ENCODE measurements around the gene GAS1. TPM values are rescaled to one million over a fixed set of nuclear protein-coding genes. Genes with fewer than 3 reads are reported as not detected.

Gene GAS1, protein sequence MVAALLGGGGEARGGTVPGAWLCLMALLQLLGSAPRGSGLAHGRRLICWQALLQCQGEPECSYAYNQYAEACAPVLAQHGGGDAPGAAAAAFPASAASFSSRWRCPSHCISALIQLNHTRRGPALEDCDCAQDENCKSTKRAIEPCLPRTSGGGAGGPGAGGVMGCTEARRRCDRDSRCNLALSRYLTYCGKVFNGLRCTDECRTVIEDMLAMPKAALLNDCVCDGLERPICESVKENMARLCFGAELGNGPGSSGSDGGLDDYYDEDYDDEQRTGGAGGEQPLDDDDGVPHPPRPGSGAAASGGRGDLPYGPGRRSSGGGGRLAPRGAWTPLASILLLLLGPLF
- total RNA-seq, result 10 to 100 TPM; 53.1 to 89.2 (median 66.6) TPM

DNA sequence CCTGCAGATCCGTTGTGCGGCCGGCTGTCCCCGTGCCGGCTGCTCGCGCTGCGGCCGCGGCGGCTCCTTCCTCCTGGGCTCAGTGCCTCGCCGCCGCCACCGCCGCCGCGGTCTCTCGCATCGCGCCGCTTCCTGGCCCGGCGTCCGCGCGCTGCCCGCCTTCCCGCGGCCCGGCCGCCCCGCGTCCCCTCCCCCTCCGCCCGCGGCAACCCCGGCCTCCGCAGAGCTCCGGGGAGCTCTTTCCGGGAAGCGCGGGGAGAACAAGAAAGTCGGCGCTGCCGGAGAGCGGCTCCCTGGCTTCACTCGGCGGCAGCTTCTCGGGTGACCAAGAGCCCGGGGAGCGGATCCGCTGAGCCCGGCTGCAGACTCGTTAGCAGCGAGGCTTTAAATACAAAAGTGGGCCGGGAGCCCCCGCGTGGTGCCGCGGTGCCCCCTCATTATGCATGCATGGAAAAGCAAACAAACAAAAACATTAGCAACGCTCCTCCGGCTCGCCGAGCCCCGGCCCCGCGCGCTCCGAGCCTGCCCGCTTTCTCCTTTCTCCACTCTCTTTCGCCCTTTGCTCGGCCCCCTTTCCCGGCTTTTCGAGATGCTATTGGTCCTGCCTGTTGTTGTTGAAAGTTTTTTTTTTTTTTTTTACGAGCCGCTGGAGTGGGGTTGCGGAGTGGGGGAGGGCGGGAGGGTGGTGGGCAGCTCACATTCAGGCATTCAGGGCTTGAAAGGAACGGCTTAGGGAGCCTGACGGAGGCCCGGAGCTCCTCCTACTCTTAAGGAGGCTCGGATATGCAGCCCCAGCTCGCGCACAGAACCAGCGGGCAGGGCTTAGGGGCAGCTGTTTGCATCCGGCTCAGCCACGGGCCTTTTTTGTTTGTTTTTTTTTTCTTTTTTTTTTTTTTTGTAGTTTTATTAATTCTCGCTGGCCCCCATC lies at the start of gene GAS1:
Gene GAS1, minus strand, starts transcription at position 361 of the 928 bp plus-strand sequence. CDS start 727 bp downstream, outside the sequence.
- TF ChIP-seq, protein P1, sequence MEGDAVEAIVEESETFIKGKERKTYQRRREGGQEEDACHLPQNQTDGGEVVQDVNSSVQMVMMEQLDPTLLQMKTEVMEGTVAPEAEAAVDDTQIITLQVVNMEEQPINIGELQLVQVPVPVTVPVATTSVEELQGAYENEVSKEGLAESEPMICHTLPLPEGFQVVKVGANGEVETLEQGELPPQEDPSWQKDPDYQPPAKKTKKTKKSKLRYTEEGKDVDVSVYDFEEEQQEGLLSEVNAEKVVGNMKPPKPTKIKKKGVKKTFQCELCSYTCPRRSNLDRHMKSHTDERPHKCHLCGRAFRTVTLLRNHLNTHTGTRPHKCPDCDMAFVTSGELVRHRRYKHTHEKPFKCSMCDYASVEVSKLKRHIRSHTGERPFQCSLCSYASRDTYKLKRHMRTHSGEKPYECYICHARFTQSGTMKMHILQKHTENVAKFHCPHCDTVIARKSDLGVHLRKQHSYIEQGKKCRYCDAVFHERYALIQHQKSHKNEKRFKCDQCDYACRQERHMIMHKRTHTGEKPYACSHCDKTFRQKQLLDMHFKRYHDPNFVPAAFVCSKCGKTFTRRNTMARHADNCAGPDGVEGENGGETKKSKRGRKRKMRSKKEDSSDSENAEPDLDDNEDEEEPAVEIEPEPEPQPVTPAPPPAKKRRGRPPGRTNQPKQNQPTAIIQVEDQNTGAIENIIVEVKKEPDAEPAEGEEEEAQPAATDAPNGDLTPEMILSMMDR (IDR thresholded peaks at IDR 0.05; ENCODE audit: low read depth), result no peak

DNA sequence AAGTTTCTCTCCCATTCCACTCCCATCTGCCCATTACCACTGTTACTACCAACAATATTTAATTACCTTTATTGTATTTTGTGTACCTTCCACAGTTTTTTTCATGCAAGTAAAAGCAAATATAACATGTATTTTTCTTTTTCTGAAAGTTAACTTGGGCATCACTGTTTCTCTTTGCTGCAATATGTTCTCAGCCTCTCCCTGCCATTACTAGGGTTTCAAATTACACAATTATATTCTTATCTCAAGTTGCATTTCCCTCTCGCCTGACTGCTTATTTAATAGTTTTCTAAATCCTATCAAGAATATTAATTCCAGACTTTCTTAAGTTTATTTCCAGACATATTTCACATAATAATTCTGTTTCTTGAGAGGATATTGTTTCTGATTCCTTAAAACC lies 46.9 kb upstream of the GAS1 start:
- TF ChIP-seq, protein P1 (IDR thresholded peaks at IDR 0.05; ENCODE audit: low read depth), result no peak

DNA sequence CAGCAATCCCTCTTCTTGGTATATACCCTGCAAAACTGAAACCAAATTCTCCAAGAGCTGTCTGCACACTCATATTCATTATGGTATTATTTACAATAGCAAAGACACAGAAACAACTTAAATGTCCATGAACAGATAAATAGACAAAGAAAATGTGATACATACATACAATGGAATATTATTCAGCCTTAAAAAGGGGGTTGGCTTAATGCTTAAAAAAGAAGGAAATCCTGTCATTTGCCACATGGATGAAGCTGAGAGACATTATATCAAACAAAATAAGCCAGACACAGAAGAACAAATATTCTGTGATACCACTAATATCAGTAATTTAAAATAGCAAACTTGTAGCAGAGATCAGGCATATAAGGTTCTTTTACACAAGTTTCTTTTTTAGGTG lies 46.5 kb upstream of the GAS1 start:
- TF ChIP-seq, protein P1 (IDR thresholded peaks at IDR 0.05; ENCODE audit: low read depth), result no peak

DNA sequence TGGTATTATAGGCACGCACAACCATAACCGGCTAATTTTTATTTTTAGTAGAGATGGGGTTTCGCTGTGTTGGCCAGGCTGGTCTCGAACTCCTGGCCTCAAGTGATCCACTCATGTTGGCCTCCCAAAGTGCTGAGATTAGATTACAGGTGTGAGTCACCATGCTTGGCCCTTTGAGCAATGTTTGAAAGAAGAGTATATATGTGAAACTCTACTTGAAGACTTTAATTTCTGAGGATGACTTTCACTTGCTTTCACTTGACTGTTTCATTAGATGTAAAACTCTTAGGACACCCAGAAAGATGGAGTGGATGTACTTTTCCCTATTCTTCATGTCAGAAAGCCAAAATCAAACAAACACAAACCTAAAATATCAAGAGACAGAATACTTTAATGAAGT lies 43.8 kb upstream of the GAS1 start:
- TF ChIP-seq, protein P1 (IDR thresholded peaks at IDR 0.05; ENCODE audit: low read depth), result no peak

DNA sequence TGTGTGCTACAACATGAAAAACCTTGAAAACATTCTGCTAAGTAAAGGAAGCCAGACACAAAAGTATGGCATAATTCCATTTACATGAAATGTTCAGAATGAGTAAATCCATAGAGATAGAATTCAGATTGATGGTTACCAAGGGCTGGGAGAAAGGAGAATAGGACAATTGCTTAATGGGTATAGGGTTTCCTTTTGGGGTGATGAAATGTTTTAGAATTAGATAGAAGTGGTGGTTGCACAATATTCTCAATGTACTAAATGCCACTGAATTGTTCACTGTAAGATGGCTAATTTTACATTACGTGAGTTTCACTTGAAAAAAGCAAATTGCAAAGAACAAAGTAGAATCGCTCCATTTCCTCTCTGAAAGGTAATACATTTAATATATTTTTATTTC lies 43.0 kb upstream of the GAS1 start:
- TF ChIP-seq, protein P1 (IDR thresholded peaks at IDR 0.05; ENCODE audit: low read depth), result no peak

DNA sequence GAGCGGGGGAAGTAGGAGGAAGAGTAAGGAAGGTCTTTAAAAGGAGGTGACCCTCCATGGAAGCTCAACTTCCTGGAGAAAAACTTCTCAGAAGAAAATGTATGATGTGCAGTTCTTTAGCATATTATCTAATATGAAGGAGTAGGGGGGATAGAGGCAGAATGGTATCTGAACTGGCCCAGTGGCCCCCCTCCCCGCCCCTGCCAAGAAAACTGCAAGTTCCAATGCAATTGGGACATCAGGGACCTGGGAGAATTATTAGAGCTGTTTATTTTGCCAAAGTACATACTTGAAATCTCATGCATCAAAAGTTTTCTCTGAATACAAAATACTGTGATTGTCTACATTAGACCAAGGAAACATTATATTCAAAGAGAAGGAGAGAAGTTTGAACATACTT lies 40.6 kb upstream of the GAS1 start:
- TF ChIP-seq, protein P1 (IDR thresholded peaks at IDR 0.05; ENCODE audit: low read depth), result no peak

DNA sequence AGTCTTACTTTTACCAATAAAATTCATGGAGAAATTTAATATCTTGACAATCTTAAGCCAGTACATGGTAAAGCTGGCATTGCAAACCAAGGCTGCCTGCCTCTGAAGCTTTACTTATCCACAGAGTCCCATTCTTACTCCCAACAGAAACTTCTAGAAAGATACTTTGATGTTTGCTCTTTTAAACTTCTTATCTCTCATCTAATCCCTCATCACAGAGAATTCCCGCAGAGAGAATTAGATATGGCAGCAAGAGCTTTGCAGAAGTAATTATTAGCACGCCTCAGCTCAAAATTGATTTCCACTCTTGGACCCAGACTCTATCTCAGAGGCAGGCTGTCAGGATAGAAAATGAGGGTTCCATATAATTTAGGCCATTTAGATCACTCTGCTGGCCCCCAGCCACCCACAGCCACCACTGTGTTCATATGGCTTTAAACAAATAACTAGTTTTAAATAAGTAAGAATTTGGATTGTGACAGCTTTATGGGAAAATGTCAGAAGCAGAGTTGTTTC lies 37.9 kb upstream of the GAS1 start:
- TF ChIP-seq, protein P1 (IDR thresholded peaks at IDR 0.05; ENCODE audit: low read depth), result no peak
